Measurements from ENCODE around the gene BANP.
"Not testable (repeated sequence)": the region's sequence is repeated elsewhere in the genome, so short reads cannot be mapped to it uniquely, and the experiment has no call there.

BANP gene

DNA sequence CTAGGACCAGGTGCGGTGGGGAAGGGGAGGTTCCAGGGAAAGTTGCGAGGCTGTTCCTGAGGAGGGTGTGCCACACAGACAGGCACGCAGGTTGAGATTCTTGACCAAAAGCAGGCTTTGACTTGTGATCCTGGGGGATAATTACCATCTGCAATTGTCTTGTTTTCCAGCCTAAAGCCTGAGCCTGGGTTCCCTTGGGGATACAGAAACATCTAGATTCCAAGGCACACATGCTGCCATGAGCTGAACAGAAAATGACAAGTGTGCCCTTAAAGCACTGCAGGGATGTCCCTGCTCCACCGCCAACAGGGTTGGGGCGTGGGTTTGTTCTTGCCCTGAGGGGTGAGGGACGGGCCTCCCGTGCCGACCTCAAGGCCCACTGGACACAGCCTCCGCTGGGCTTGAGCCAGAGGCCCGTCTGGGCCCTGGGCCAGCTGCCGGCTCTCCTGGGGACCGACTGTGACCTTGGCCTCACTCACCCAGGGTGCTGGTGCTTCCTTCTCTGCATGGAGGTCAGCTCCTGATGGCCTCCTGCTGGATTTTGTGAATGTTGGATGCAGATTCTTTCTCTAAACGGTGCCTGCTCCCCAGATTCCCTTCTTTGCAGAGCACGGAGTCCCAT lies 28.9 kb upstream of the BANP start:
- peaks cover 21% of the 10 kb centered on the region for H3K27me3 Mint-ChIP-seq (ENCODE audit: low read depth)
- H3K36me3 Mint-ChIP-seq (ENCODE audit: low read depth) = no peaks in the 10 kb centered on the region
- no peaks in the 10 kb centered on the region for H3K9me3 Mint-ChIP-seq
- H3K4me3 Mint-ChIP-seq = no peak overlapping the region
- H3K27ac Mint-ChIP-seq = no peak overlapping the region
- H3K4me1 Mint-ChIP-seq (ENCODE audit: low read depth) = peaks cover 9% of the 10 kb centered on the region

- no peak overlapping the region for H3K27ac Mint-ChIP-seq
- no peaks in the 10 kb centered on the region for H3K9me3 Mint-ChIP-seq
- peaks cover 16% of the 10 kb centered on the region for H3K27me3 Mint-ChIP-seq (ENCODE audit: low read depth)
- H3K4me3 Mint-ChIP-seq = no peak overlapping the region
- peaks cover 5% of the 10 kb centered on the region for H3K4me1 Mint-ChIP-seq (ENCODE audit: low read depth)
- H3K36me3 Mint-ChIP-seq (ENCODE audit: low read depth) = no peaks in the 10 kb centered on the region
Observed at GRCh38 chr16:87924041-87924810, 27.0 kb upstream of the BANP start.

DNA sequence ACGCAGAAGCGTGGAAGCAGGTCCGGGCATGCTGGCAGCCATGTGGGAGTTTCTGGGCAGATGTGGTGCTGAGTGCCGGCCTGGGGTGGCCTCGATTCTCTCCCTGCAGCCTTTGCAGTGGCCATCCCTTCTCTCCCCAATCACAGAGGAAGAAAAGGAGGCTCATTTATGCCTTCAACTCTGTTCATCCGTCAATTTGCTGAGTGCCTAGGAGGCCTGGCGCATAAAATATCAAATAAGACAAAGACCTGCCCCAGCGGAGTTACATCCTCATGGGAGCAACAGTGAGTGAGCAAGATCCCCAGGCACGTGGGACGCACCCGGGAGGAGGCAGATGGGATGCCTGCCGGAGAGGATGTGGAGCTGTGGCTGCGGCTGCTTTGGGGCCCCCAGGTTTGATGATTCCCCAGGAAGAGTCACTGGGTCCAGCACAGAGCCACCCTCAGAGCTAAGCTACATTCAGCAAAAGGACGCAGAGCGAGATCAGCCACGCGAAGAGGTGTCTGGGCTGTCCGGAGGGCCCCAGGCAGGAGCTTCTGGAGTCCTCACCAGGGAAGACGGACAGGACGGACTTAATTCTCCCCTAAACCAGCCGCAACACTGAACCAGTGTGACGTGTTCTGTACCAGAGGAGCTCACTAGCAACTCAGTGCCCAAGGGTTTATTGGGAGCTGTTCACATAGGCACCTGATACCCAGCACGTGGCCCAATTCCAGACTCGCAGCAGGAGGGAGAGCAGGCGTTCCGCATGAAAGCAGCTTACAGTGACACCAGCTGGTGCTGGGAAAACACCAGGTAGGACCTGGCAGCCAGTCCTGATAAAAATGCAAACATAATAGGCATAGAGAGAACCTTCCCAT lies 26.2 kb upstream of the BANP start:
- no peak overlapping the region for H3K4me3 Mint-ChIP-seq
- no peak overlapping the region for H3K27ac Mint-ChIP-seq
- no peaks in the 10 kb centered on the region for H3K36me3 Mint-ChIP-seq (ENCODE audit: low read depth)
- H3K9me3 Mint-ChIP-seq = no peaks in the 10 kb centered on the region
- peaks cover 16% of the 10 kb centered on the region for H3K27me3 Mint-ChIP-seq (ENCODE audit: low read depth)
- H3K4me1 Mint-ChIP-seq (ENCODE audit: low read depth) = peaks cover 5% of the 10 kb centered on the region

DNA sequence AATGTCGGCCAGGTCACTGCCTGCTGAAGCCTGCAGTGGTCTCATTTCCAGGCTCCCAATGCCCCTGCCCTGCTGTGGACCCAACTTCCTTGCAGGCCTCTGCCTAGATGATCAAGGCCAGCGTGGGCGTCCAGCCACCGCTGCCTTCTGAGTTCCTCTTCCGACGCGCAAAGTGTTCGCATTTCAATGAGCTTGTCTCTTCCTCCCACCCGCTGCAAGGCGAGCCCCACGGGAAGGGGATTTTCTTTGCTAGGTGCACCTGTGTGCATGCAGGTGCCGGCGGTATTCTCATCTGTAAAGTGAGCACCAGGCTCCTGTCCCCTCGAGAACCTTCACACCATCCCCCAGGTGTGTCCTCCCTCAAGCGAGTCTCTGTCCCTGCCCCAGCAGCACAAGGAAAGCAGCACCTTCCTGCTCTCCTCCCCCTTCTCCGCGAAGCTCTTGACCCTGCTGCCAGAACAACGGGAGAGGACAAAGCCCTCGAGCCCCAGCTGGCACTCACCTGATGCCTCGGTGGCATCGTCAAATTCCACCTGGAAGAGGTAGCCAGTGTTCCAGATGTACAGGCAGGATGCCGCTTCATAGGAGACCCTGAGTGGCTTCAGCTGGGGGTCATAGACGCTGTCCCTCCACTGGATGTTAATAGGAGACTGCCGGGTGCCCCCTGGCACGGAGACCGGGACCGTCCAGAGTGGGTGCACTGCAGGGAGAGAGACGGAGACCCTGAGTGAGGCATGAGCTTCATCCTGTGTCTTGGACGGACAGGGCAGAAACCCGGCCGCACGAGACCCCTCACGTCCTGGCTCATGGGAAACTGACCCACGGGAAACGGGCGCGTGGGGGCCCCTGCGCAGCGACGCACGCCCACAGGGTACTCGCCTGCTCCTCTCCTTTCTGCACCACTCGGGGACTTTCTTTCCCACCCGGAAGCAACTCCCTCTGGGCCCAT lies 24.7 kb upstream of the BANP start:
- H3K27me3 Mint-ChIP-seq (ENCODE audit: low read depth) = peaks cover 16% of the 10 kb centered on the region
- no peak overlapping the region for H3K27ac Mint-ChIP-seq
- H3K36me3 Mint-ChIP-seq (ENCODE audit: low read depth) = no peaks in the 10 kb centered on the region
- no peaks in the 10 kb centered on the region for H3K9me3 Mint-ChIP-seq
- H3K4me3 Mint-ChIP-seq = no peak overlapping the region
- H3K4me1 Mint-ChIP-seq (ENCODE audit: low read depth) = peaks cover 5% of the 10 kb centered on the region

GRCh38 chr16:87927195-87927562 lies 24.1 kb upstream of the BANP start:
- H3K9me3 Mint-ChIP-seq = no peaks in the 10 kb centered on the region
- H3K27ac Mint-ChIP-seq = no peak overlapping the region
- peaks cover 16% of the 10 kb centered on the region for H3K27me3 Mint-ChIP-seq (ENCODE audit: low read depth)

GRCh38 chr16:87929986-87930385 lies 21.2 kb upstream of the BANP start:
- Mint-ChIP-seq H3K9me3 (no peaks in the 10 kb centered on the region), H3K27me3 (ENCODE audit: low read depth) (peaks cover 8% of the 10 kb centered on the region), H3K4me3 (no peak overlapping the region), H3K27ac (no peak overlapping the region), H3K4me1 (ENCODE audit: low read depth) (peaks cover 5% of the 10 kb centered on the region), H3K36me3 (ENCODE audit: low read depth) (no peaks in the 10 kb centered on the region)

More at GRCh38 chr16:87927195-87927562, 24.1 kb upstream of the BANP start:
- Mint-ChIP-seq H3K4me1 (ENCODE audit: low read depth) (peaks cover 5% of the 10 kb centered on the region), H3K4me3 (no peak overlapping the region), H3K36me3 (ENCODE audit: low read depth) (no peaks in the 10 kb centered on the region)

DNA sequence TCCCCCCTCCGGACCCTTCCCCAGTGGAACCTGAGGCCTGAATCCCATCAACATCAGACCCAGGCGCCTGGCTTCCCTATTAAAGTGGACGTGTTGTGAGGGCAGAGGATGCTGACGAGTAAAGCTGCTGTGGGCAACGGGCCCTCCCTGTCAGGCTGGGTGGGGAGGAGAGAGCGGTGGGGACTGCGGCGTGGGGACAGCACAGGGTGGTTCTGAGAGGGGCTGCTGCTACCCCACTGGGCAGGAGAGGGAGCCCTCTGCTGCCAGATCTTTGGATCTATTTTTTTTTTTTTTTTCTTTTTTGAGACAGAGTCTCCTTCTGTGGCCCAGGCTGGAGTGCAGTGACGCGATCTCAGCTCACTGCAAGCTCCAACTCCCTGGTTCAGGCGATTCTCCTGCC lies 20.8 kb upstream of the BANP start:
- H3K27me3 Mint-ChIP-seq (ENCODE audit: low read depth) = peaks cover 7% of the 10 kb centered on the region
- H3K27ac Mint-ChIP-seq = no peak overlapping the region
- H3K4me1 Mint-ChIP-seq (ENCODE audit: low read depth) = peaks cover 5% of the 10 kb centered on the region
- H3K9me3 Mint-ChIP-seq = no peaks in the 10 kb centered on the region
- H3K4me3 Mint-ChIP-seq = no peak overlapping the region
- no peaks in the 10 kb centered on the region for H3K36me3 Mint-ChIP-seq (ENCODE audit: low read depth)

DNA sequence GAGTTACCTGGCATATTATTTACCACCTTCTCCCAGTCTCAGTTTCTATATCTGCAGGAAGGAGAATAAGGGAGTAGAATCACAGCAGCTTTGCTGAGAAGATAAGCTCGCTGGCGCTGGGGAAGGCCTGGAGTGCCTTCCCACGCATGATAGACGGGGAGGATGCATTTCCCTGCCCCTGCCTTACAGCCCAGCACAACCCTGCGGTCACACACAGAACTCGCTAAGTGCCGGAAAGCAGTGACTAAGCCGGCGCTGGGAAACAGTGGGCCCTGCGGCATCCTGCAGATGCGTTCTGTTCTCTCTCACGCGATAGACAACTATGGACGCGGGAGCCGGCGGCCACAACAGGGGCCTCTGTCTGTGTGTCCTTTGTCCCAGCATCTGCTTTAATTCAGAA lies 19.7 kb upstream of the BANP start:
- H3K4me3 Mint-ChIP-seq = no peak overlapping the region
- peaks cover 3% of the 10 kb centered on the region for H3K27me3 Mint-ChIP-seq (ENCODE audit: low read depth)
- peaks cover 1% of the 10 kb centered on the region for H3K4me1 Mint-ChIP-seq (ENCODE audit: low read depth)
- no peaks in the 10 kb centered on the region for H3K9me3 Mint-ChIP-seq
- no peak overlapping the region for H3K27ac Mint-ChIP-seq
- H3K36me3 Mint-ChIP-seq (ENCODE audit: low read depth) = no peaks in the 10 kb centered on the region

DNA sequence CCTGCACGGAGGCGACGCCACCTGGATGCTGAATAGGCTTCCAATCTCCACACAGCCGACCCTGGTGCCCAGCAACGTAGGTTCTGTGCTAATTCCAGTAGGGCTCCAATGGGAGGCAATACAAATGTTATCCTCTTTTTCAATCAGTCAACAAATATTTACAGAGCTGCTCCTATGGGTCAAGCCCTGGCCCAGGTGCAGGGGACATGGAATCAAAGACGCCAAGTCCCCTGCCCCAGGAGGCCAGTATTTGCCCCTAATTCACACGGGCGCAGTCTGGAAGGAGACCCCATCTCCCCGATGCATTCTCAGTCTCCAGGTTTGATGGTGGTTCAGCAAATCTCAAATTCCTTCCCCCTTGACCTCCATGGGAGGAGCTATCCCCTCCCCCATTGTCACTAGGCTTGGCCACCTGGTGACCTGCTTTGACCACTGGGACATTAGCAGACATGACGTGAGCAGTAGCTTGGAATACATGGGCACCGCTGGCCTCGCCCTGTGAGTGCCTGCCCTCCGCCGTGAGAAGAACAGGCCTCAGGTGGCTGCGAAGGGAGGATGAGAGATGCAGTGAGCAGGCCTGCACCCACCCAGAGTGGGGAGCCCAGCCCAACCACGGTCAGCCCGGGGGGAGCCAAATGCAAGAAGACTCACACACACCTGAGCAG lies 18.6 kb upstream of the BANP start:
- not testable (repeated sequence) for H3K9me3 Mint-ChIP-seq; H3K36me3 Mint-ChIP-seq (ENCODE audit: low read depth); H3K4me3 Mint-ChIP-seq; H3K27ac Mint-ChIP-seq; H3K4me1 Mint-ChIP-seq (ENCODE audit: low read depth); H3K27me3 Mint-ChIP-seq (ENCODE audit: low read depth)

DNA sequence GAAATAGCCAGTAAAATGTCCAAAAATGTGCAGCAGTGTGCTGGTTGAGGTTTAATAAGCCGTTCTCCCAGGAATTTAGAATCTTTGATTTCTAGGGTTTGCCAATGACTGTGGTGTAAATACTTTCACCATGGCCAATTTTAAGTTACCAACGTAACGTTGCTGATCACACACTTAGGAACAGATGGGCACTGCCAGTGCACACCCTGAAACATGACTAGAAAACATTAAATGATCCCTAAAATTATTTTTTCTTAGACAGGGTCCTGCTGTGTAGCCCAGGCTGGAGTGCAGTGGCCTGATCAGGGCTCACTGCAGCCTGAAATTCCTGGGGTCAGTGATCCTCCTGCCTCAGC lies 18.1 kb upstream of the BANP start:
- Mint-ChIP-seq H3K4me3 (no peak overlapping the region), H3K4me1 (ENCODE audit: low read depth) (no peaks in the 10 kb centered on the region), H3K27me3 (ENCODE audit: low read depth) (no peaks in the 10 kb centered on the region), H3K36me3 (ENCODE audit: low read depth) (no peaks in the 10 kb centered on the region), H3K27ac (no peak overlapping the region), H3K9me3 (no peaks in the 10 kb centered on the region)

- H3K27ac Mint-ChIP-seq; H3K36me3 Mint-ChIP-seq (ENCODE audit: low read depth); H3K4me1 Mint-ChIP-seq (ENCODE audit: low read depth): not testable (repeated sequence)
Observed at GRCh38 chr16:87934752-87935425, 16.3 kb upstream of the BANP start.

DNA sequence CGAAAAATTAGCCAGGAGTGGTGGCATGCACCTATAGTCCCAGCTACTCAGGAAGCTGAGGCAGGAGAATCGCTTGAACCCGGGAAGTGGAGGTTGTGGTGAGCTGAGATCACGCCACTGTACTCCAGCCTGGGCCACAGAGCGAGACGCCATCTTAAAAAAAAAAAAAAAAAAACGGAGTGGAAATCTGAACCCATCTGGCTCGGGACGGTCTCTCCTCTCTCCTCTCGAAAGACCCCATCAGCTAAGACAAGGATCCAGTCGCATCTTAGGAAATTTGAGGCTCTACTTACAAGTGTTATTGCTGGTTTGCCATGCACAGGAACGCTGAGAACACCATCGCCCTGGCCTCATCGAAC lies 15.2 kb upstream of the BANP start:
- H3K27me3 Mint-ChIP-seq (ENCODE audit: low read depth); H3K4me3 Mint-ChIP-seq; H3K4me1 Mint-ChIP-seq (ENCODE audit: low read depth); H3K9me3 Mint-ChIP-seq; H3K27ac Mint-ChIP-seq; H3K36me3 Mint-ChIP-seq (ENCODE audit: low read depth): not testable (repeated sequence)

More at GRCh38 chr16:87934752-87935425, 16.3 kb upstream of the BANP start:
- H3K4me3 Mint-ChIP-seq; H3K9me3 Mint-ChIP-seq; H3K27me3 Mint-ChIP-seq (ENCODE audit: low read depth): not testable (repeated sequence)

DNA sequence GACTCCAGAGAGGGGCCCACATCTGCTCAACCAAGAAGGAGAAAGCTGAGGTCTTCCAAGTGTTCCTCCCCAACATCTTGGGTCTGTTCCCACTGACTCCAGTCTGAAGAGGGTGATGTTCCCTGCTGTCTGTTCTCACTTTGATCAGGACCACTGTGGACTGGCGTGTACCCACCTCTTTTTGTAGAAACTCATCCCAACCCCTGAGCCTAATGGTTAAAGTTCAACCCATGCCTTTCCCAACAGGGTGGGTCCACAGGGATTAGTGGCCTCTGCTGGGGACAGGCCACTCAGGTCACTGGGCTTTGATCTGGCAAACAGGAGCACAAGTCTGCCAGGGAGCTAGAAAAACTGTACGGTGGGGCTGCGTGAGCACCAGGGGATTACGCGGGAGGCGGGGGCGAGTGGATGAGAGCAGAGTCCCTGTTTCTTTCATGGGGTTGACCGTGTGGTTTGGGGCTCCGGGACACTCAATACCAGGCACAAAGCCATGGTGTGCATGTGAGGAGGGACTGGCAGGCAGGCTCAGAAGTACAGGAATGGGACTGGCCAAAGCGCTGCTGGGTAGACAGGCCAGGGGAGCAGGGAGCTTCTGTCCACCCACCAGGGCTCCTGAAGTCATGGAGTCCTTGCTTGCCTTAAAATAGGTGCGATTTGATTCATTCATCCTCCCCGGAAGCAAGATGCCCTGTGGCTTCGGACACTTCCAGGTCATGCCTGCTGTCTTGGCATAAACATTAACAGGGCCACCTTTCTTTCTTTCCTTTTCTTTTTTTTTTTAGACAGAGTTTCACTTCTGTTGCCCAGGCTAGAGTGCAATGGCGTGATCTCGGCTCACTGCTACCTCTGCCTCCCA lies 14.6 kb upstream of the BANP start, which contains the start of gene CA5A:
Gene CA5A (minus strand): TSS at position 155 of the 856 bp plus-strand sequence. CDS start 79 bp downstream, at position 76.
- Mint-ChIP-seq H3K4me3 (no peak within 1 kb of the TSS), H3K9me3 (no peaks in the 10 kb centered on the region), H3K27me3 (ENCODE audit: low read depth) (peaks cover 4% of the 10 kb centered on the region), H3K27ac (no peak within 1 kb of the TSS), H3K4me1 (ENCODE audit: low read depth) (no peaks in the 10 kb centered on the region), H3K36me3 (ENCODE audit: low read depth) (no peaks in the 10 kb centered on the region)

All from T-helper 1 cell treated with Interleukin-12 subunit alpha and Interleukin-12 subunit beta and Interleukin-4 antibody, amounts not matched to agents 30 μg/mL and 1 μg/mL, for 36 hours (primary cell).